AG10803 (cell line): ENCODE results near the gene RBM38.
A peak's percentile ranks its signal among the peaks of the same experiment; 100 is the strongest.

Experiments used
- DNase-seq: peaks from one replicate; pipeline ENCODE4 v3.0.0; 2010; ENCODE audit warnings: low read depth
- H3K4me3 ChIP-seq: 2 replicates; pipeline ENCODE4 v1.5.1; 2011; ENCODE audit warnings: mild to moderate bottlenecking, low read length, control low read depth
- TF ChIP-seq, protein P1 (sequence below): conservative IDR thresholded peaks from 2 replicates; pipeline ENCODE4 v1.5.1; 2011; ENCODE audit warnings: mild to moderate bottlenecking, low read length, control low read depth, inconsistent platforms

Gene RBM38

DNA sequence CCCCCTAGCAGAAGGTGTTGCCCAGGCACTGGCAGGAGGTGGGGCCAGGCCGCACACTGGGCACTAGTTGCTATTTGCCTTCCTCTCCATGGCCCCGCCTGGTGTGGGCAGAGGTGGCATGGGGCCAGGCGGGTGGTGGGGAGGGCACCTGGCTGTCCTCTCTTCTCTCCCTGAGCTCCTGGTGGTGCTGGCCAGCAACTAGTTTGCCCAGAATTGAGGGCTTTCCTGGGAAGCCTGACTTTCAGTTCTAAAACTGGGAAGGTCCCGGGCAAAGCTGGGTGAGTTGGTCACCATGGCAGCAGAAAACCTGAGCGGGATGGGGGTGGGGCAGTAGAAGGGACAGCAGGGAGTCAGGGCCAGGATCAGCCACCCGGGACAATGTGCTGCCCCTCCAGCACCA, 48.2 kb downstream of the RBM38 start:
- DNase-seq = no peak
- TF ChIP-seq, protein P1, sequence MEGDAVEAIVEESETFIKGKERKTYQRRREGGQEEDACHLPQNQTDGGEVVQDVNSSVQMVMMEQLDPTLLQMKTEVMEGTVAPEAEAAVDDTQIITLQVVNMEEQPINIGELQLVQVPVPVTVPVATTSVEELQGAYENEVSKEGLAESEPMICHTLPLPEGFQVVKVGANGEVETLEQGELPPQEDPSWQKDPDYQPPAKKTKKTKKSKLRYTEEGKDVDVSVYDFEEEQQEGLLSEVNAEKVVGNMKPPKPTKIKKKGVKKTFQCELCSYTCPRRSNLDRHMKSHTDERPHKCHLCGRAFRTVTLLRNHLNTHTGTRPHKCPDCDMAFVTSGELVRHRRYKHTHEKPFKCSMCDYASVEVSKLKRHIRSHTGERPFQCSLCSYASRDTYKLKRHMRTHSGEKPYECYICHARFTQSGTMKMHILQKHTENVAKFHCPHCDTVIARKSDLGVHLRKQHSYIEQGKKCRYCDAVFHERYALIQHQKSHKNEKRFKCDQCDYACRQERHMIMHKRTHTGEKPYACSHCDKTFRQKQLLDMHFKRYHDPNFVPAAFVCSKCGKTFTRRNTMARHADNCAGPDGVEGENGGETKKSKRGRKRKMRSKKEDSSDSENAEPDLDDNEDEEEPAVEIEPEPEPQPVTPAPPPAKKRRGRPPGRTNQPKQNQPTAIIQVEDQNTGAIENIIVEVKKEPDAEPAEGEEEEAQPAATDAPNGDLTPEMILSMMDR = no peak
- no peak overlapping the region for H3K4me3 ChIP-seq

- H3K4me3 ChIP-seq = no peak overlapping the region
- no peak for DNase-seq
- TF ChIP-seq, protein P1 = no peak
Measured at GRCh38 chr20:57439993-57440392, 48.8 kb downstream of the RBM38 start.

GRCh38 chr20:57440678-57441509, 49.7 kb downstream of the RBM38 start:
- TF ChIP-seq, protein P1 = no peak
- peak; percentile 85 for DNase-seq
- H3K4me3 ChIP-seq = no peak overlapping the region

GRCh38 chr20:57441510-57442154, 50.4 kb downstream of the RBM38 start:
- no peak for DNase-seq
- TF ChIP-seq, protein P1 = no peak
- no peak overlapping the region for H3K4me3 ChIP-seq

DNA sequence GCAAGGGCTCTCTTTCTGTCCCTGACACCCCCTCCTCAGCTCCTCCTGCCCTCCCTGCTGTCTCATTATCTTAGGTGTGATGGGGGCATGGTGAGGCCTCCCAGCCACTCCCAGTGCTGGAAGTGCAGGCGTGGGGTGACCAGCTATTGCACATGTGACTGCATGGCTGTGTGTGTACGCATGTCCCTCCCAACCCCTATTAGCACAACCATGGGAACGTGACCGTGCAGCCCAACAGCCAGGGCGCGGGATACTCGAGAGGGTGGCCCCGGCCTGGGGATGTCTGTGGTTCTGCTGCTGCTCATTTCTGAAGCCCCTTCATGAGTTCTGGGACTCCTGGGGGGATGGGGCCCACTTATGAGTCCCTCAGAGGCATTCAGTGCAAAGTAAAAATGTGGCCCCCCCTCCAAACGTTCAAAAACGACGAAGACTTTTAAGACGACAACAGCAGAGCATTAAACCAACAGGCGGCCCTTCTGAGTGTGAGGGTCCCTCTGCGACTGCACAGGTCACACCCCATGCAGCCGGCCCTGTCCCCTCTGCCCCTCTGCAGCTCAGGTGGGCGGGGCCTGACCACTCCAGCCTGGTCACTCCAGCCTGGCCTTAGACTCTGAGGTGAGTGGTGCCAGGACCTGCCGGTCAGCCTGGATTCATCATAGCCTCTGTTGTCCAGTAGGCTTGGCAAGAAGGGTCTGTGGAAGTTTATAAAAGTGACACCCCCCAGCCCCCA, 51.1 kb downstream of the RBM38 start:
- no peak for DNase-seq
- TF ChIP-seq, protein P1 = no peak
- no peak overlapping the region for H3K4me3 ChIP-seq

GRCh38 chr20:57442888-57443239, 51.7 kb downstream of the RBM38 start:
- no peak for DNase-seq
- H3K4me3 ChIP-seq = no peak overlapping the region
- TF ChIP-seq, protein P1 = no peak
